ENCODE data around the gene COL27A1. TPM values are rescaled to one million over a fixed set of nuclear protein-coding genes. Genes with fewer than 3 reads are reported as not detected.
"Not testable (repeated sequence)": the region's sequence is repeated elsewhere in the genome, so short reads cannot be mapped to it uniquely, and the experiment has no call there.

Gene COL27A1
- total RNA-seq, 1 donor from 2014 or later = 8.5 TPM

DNA sequence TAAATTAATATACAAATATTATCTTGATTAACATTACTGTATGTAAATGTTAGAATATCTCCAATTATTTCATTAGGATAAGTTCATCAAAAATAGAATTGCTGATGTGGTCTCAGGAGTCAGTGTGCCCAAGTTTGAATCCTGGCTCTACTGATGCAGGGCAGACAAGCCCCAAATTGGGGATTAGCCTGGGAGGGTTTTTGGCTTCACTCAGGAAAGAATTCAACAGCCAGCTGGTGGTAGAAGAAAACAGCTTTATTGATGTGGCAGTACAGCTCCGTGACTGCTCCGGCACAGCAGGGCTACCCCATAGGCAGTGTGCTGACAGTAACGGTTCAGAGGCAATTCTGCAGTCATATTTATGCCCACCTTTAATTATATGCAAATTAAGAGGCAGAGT lies 32.5 kb downstream of the COL27A1 start:
- TF ChIP-seq, protein P1, sequence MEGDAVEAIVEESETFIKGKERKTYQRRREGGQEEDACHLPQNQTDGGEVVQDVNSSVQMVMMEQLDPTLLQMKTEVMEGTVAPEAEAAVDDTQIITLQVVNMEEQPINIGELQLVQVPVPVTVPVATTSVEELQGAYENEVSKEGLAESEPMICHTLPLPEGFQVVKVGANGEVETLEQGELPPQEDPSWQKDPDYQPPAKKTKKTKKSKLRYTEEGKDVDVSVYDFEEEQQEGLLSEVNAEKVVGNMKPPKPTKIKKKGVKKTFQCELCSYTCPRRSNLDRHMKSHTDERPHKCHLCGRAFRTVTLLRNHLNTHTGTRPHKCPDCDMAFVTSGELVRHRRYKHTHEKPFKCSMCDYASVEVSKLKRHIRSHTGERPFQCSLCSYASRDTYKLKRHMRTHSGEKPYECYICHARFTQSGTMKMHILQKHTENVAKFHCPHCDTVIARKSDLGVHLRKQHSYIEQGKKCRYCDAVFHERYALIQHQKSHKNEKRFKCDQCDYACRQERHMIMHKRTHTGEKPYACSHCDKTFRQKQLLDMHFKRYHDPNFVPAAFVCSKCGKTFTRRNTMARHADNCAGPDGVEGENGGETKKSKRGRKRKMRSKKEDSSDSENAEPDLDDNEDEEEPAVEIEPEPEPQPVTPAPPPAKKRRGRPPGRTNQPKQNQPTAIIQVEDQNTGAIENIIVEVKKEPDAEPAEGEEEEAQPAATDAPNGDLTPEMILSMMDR (conservative IDR thresholded peaks at IDR 0.05; ENCODE audit: low read depth, low read length) = no peak
- no peak for DNase-seq (ENCODE audit: low read depth)

DNA sequence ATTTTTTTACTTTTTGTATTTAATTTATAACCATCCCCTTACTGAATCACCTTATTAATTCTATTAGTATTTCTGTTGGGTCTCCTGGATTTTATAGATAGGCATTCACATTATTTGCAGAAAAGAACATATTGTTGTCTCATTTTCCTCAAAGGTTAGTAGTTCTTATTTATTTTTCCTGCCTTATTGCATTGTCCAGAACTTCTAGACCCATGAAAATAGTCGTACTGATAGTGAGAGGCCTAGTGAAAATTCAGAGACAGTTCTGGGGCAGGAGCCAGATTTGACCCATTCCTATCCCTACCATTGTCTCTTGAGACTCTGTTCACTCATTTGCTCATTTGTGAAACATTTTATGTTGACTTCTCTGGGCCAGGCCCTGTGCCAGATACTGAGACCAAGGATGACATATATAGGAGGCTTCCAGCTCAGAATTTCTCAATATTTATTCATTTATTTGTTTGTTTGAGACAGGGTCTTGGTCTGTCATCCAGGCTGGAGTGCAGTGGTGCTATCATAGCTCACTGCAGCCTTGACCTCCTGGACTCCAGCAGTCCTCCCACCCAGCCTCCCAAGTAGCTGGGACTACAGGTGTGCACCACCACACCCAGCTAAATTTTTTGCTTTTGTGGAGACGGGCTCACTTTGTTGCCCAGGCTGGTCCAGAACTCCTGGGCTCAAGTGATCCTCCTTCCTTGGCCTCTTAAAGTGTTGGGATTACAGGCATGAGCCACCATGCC lies 34.7 kb downstream of the COL27A1 start:
- no peak overlapping the region for H3K4me3 ChIP-seq (ENCODE audit: low read depth, low read length)
- TF ChIP-seq, protein P1 (conservative IDR thresholded peaks at IDR 0.05; ENCODE audit: low read depth, low read length) = no peak
- DNase-seq (ENCODE audit: low read depth) = no peak

More for the DNA sequence above, 32.5 kb downstream of the COL27A1 start:
- no peak overlapping the region for H3K4me3 ChIP-seq (ENCODE audit: low read depth, low read length)

DNA sequence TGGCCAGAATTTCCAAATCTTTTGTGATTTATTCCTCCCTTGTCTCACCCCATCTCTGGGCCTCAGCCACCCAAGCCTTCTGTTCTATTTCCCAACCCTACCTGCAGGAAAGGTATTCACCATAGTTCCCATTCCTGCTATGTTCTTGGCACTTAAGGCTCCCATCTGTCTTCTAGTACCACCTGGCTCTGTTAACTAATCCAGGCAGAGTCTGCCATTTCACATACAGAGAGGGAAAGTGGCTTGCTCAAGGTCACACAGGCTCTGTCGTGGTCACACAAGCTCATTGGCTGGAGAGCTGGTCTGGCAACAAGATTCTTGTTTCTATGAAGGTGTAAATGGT lies 35.2 kb downstream of the COL27A1 start:
- TF ChIP-seq, protein P1 (conservative IDR thresholded peaks at IDR 0.05; ENCODE audit: low read depth, low read length) = no peak
- H3K4me3 ChIP-seq (ENCODE audit: low read depth, low read length) = no peak overlapping the region
- DNase-seq (ENCODE audit: low read depth) = no peak

DNA sequence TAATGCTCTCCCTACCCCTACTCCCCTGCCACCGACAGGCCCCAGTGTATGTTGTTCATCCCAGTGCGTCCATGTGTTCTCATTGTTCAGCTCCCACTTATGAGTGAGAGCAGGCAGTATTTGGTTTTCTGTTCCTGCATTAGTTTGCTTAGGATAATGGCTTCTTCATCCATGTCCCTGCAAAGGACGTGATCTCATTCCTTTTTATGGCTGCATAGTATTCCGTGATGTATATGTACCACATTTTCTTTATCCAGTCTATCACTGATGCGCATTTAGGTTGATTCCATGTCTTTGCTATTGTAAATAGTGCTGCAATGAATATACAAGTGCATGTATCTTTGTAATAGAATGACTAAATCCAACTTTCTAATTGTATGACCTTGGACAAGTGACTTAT lies 36.1 kb downstream of the COL27A1 start:
- H3K4me3 ChIP-seq (ENCODE audit: low read depth, low read length); DNase-seq (ENCODE audit: low read depth): not testable (repeated sequence)

DNA sequence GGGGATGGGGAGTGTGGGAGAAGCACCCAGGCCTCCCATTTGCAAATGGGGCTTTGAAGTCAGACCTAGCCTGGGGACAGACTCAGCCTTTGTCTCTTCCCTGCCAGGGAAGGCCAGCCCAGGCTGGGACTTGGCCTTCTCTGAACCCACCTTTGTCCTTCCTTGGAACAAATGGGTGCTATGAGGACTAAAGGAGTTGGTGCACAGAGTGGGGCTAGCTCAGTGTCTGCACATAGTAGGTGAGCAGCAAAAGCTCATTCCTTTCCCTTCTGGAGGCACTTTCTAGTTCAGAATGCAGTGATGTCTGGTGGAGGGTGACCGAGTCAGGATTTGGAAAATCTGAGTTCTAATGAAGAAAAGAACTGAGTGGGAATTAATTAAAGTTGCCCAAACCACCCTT lies 37.2 kb downstream of the COL27A1 start:
- no peak overlapping the region for H3K4me3 ChIP-seq (ENCODE audit: low read depth, low read length)
- TF ChIP-seq, protein P1 (conservative IDR thresholded peaks at IDR 0.05; ENCODE audit: low read depth, low read length) = no peak

DNA sequence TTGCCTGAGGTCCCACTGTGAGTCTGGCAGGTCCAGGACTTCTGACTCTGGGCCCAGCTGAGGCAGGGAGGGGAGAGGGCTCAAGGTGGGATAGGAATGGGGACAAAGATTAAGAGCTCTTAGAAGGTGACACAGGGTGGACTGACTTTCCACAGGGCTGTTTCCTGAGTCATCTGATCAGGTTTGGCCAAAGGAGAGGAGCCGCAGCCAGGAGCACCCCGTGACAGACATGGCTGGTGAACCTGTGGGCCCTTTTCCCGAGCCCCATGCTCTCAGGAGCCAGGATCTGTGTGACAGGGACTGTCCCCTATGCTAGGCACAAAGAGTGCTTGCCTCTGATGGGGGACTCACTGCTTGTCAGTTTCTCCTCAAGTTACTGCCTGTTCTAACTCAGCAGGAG lies 37.8 kb downstream of the COL27A1 start:
- no peak for DNase-seq (ENCODE audit: low read depth)
- TF ChIP-seq, protein P1 (conservative IDR thresholded peaks at IDR 0.05; ENCODE audit: low read depth, low read length) = no peak
- H3K4me3 ChIP-seq (ENCODE audit: low read depth, low read length) = no peak overlapping the region

More for the DNA sequence above, 37.2 kb downstream of the COL27A1 start:
- DNase-seq (ENCODE audit: low read depth) = no peak

DNA sequence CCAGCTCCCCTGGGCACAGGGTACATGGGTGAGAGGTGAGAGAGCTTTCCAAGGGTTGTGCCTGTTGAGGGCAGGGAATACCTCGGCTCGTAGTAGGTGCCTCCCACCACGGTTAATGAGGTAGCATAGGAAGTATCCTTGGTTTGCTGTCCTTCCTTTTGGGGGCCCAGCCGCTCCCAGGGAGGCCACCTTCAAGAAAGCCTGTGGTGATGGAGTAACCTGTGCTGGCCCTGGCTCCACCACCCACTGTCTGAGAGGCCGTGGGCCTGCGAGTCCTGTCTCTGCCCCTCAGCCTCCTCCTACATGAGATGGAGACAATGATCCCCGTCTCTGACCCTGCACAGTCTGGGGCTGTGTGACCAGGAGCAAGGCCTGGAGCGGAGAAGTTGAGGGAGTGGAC lies 40.8 kb downstream of the COL27A1 start:
- no peak for DNase-seq (ENCODE audit: low read depth)
- no peak overlapping the region for H3K4me3 ChIP-seq (ENCODE audit: low read depth, low read length)
- TF ChIP-seq, protein P1 (conservative IDR thresholded peaks at IDR 0.05; ENCODE audit: low read depth, low read length) = no peak

Measured in epithelial cell of proximal tubule (primary cell).